ENCODE data around the gene EXOC5. TPM values are rescaled to one million over a fixed set of nuclear protein-coding genes. Genes with fewer than 3 reads are reported as not detected.
A peak's percentile ranks its signal among the peaks of the same experiment; 100 is the strongest.

EXOC5 gene
- total RNA-seq, 1 experiment from 2014 or later: 80.4 TPM

DNA sequence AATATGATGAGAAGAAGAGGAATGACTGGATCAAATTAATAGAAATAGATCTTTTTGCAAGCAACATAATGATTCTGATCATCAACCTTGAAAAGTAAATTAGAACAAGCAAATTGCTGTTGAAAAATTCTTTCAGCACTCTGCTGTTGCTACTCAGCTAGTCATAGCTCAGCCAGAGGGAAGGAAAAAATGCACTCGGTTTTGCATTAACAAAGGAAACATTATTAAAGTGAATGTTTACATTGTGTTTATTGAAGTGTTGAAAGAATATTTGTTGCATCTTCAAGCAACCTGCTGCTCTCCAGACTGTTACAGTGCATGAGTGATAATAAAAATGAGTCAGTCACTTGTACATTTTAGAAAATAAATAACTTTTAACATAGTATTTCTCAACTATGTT is 26.5 kb upstream of the EXOC5 start (continued):
- TF ChIP-seq AFF4 (CRISPR knock-in tag; IDR thresholded peaks at IDR 0.05; ENCODE audit: borderline replicate concordance) (no peak), RORB (CRISPR knock-in tag; IDR thresholded peaks at IDR 0.05) (no peak), CREM (CRISPR knock-in tag; IDR thresholded peaks at IDR 0.05) (no peak), ZNF263 (CRISPR knock-in tag; IDR thresholded peaks at IDR 0.05; ENCODE audit: low read depth) (no peak), ZNF671 (CRISPR knock-in tag; IDR thresholded peaks at IDR 0.05) (no peak), MXD4 (CRISPR knock-in tag; IDR thresholded peaks at IDR 0.05; ENCODE audit: borderline replicate concordance) (no peak)
- TF ChIP-seq, protein P1, sequence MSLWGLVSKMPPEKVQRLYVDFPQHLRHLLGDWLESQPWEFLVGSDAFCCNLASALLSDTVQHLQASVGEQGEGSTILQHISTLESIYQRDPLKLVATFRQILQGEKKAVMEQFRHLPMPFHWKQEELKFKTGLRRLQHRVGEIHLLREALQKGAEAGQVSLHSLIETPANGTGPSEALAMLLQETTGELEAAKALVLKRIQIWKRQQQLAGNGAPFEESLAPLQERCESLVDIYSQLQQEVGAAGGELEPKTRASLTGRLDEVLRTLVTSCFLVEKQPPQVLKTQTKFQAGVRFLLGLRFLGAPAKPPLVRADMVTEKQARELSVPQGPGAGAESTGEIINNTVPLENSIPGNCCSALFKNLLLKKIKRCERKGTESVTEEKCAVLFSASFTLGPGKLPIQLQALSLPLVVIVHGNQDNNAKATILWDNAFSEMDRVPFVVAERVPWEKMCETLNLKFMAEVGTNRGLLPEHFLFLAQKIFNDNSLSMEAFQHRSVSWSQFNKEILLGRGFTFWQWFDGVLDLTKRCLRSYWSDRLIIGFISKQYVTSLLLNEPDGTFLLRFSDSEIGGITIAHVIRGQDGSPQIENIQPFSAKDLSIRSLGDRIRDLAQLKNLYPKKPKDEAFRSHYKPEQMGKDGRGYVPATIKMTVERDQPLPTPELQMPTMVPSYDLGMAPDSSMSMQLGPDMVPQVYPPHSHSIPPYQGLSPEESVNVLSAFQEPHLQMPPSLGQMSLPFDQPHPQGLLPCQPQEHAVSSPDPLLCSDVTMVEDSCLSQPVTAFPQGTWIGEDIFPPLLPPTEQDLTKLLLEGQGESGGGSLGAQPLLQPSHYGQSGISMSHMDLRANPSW (CRISPR knock-in tag; conservative IDR thresholded peaks at IDR 0.05; ENCODE audit: low read depth): no peak
- TF ChIP-seq, protein P2, sequence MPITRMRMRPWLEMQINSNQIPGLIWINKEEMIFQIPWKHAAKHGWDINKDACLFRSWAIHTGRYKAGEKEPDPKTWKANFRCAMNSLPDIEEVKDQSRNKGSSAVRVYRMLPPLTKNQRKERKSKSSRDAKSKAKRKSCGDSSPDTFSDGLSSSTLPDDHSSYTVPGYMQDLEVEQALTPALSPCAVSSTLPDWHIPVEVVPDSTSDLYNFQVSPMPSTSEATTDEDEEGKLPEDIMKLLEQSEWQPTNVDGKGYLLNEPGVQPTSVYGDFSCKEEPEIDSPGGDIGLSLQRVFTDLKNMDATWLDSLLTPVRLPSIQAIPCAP (CRISPR knock-in tag; IDR thresholded peaks at IDR 0.05): no peak
- TF ChIP-seq, protein P3, sequence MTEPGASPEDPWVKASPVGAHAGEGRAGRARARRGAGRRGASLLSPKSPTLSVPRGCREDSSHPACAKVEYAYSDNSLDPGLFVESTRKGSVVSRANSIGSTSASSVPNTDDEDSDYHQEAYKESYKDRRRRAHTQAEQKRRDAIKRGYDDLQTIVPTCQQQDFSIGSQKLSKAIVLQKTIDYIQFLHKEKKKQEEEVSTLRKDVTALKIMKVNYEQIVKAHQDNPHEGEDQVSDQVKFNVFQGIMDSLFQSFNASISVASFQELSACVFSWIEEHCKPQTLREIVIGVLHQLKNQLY (CRISPR knock-in tag; IDR thresholded peaks at IDR 0.05): no peak

GRCh38 chr14:57293866-57294837 is 25.4 kb upstream of the EXOC5 start:
- DNase-seq (ENCODE audit: low spot score) (no peak), ATAC-seq (no peak)
- CTCF ChIA-PET: interaction anchor here (0.7 to 1.6 kb wide), 5 partner anchors 23 to 803 kb away, joined by 3 to 7 read pairs (median 4); no protein-coding TSS in a partner anchor

GRCh38 chr14:57291692-57292647 is 23.3 kb upstream of the EXOC5 start:
- Mint-ChIP-seq H3K27ac (peak overlapping the region; percentile 70; the same call in 1 of the 2 replicates), H3K36me3 (peaks cover 4% of the 10 kb centered on the region; the same call in 1 of the 2 replicates), H3K4me1 (peaks cover 13% of the 10 kb centered on the region; the same call in 1 of the 2 replicates), H3K4me3 (no peak overlapping the region), H3K9me3 (no peaks in the 10 kb centered on the region), H3K27me3 (ENCODE audit: low read depth) (no peaks in the 10 kb centered on the region)
- TF ChIP-seq, protein P4, sequence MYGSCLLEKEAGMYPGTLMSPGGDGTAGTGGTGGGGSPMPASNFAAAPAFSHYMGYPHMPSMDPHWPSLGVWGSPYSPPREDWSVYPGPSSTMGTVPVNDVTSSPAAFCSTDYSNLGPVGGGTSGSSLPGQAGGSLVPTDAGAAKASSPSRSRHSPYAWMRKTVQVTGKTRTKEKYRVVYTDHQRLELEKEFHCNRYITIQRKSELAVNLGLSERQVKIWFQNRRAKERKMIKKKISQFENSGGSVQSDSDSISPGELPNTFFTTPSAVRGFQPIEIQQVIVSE (CRISPR knock-in tag; IDR thresholded peaks at IDR 0.05; ENCODE audit: borderline replicate concordance): no peak
- TF ChIP-seq, protein P5, sequence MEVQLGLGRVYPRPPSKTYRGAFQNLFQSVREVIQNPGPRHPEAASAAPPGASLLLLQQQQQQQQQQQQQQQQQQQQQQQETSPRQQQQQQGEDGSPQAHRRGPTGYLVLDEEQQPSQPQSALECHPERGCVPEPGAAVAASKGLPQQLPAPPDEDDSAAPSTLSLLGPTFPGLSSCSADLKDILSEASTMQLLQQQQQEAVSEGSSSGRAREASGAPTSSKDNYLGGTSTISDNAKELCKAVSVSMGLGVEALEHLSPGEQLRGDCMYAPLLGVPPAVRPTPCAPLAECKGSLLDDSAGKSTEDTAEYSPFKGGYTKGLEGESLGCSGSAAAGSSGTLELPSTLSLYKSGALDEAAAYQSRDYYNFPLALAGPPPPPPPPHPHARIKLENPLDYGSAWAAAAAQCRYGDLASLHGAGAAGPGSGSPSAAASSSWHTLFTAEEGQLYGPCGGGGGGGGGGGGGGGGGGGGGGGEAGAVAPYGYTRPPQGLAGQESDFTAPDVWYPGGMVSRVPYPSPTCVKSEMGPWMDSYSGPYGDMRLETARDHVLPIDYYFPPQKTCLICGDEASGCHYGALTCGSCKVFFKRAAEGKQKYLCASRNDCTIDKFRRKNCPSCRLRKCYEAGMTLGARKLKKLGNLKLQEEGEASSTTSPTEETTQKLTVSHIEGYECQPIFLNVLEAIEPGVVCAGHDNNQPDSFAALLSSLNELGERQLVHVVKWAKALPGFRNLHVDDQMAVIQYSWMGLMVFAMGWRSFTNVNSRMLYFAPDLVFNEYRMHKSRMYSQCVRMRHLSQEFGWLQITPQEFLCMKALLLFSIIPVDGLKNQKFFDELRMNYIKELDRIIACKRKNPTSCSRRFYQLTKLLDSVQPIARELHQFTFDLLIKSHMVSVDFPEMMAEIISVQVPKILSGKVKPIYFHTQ (CRISPR knock-in tag; IDR thresholded peaks at IDR 0.05): no peak
- TF ChIP-seq TEAD1 (CRISPR knock-in tag; IDR thresholded peaks at IDR 0.05): no peak
- no peak for TF ChIP-seq NFE2L1 (CRISPR knock-in tag; IDR thresholded peaks at IDR 0.05)
- TF ChIP-seq GTF2I (CRISPR knock-in tag; conservative IDR thresholded peaks at IDR 0.05): no peak
- TF ChIP-seq ETV6 (CRISPR knock-in tag; IDR thresholded peaks at IDR 0.05): no peak
- ChIA-PET POLR2A (no interaction called here), CTCF (no interaction called here)
- ATAC-seq (no peak), DNase-seq (ENCODE audit: low spot score) (no peak)

More at GRCh38 chr14:57293866-57294837, 25.4 kb upstream of the EXOC5 start:
- peaks cover 13% of the 10 kb centered on the region; the same call in 1 of the 2 replicates for H3K4me1 Mint-ChIP-seq
- no peaks in the 10 kb centered on the region for H3K27me3 Mint-ChIP-seq (ENCODE audit: low read depth)
- peaks cover 2% of the 10 kb centered on the region; the same call in 1 of the 2 replicates for H3K36me3 Mint-ChIP-seq
- H3K27ac Mint-ChIP-seq: no peak overlapping the region
- no peak overlapping the region for H3K4me3 Mint-ChIP-seq
- no peak for TF ChIP-seq PRRX2 (CRISPR knock-in tag; IDR thresholded peaks at IDR 0.05)
- POLR2A ChIA-PET: interaction anchor here (0.6 kb wide), 1 partner anchor 35 kb away, joined by 3 read pairs; no protein-coding TSS in a partner anchor
- H3K9me3 Mint-ChIP-seq: no peaks in the 10 kb centered on the region
